HG02885 (cell line): ENCODE data around the gene PTPRJ.

Experiments used
- ATAC-seq: cut with Tn5 transposase; IDR thresholded peaks from one replicate; pipeline ENCODE4 v1.9.1; 2021; ENCODE audit warnings: mild to moderate bottlenecking; ENCODE audit not compliant: unreplicated experiment, poor library complexity

PTPRJ gene

GRCh38 chr11:48083421-48083820 is 103.1 kb downstream of the PTPRJ start:
- ATAC-seq: no peak

- ATAC-seq: no peak
These were observed 105.3 kb downstream of the PTPRJ start for GRCh38 chr11:48085688-48086087.

GRCh38 chr11:48087422-48087821 is 107.1 kb downstream of the PTPRJ start:
- ATAC-seq: no peak

GRCh38 chr11:48087974-48088681 is 107.8 kb downstream of the PTPRJ start:
- no peak for ATAC-seq

GRCh38 chr11:48088682-48089050 is 108.3 kb downstream of the PTPRJ start:
- no peak for ATAC-seq

- ATAC-seq: no peak
These were observed 109.8 kb downstream of the PTPRJ start for GRCh38 chr11:48090174-48090573.

- no peak for ATAC-seq
These were observed 111.2 kb downstream of the PTPRJ start for GRCh38 chr11:48091426-48092102.

GRCh38 chr11:48093323-48093722 is 113.0 kb downstream of the PTPRJ start:
- ATAC-seq: no peak

GRCh38 chr11:48093795-48094642 is 113.7 kb downstream of the PTPRJ start:
- ATAC-seq: no peak

GRCh38 chr11:48094643-48095339 is 114.4 kb downstream of the PTPRJ start:
- no peak for ATAC-seq

- ATAC-seq: no peak
These were observed 115.6 kb downstream of the PTPRJ start for GRCh38 chr11:48095779-48096470.

GRCh38 chr11:48096588-48097525 is 116.5 kb downstream of the PTPRJ start:
- no peak for ATAC-seq

GRCh38 chr11:48098024-48098423 is 117.7 kb downstream of the PTPRJ start:
- ATAC-seq: no peak

- no peak for ATAC-seq
These were observed 119.6 kb downstream of the PTPRJ start for GRCh38 chr11:48099916-48100446.

- no peak for ATAC-seq
These were observed 120.8 kb downstream of the PTPRJ start for GRCh38 chr11:48101044-48101733.

- no peak for ATAC-seq
These were observed 121.6 kb downstream of the PTPRJ start for GRCh38 chr11:48101958-48102357.

GRCh38 chr11:48103621-48104567 is 123.5 kb downstream of the PTPRJ start:
- ATAC-seq: no peak
